Erythroblast (primary cell): Measurements from ENCODE around the gene WDR45B.

Source experiments
- GATA1 ChIP-seq: IDR thresholded peaks from 2 replicates; pipeline ENCODE4 v1.6.1; 2011; ENCODE audit warnings: low read depth, mild to moderate bottlenecking, control low read depth, low read length, moderate library complexity
- POLR2A ChIP-seq: IDR thresholded peaks from 2 replicates; pipeline ENCODE4 v1.6.1; 2011; ENCODE audit warnings: mild to moderate bottlenecking, low read length

DNA sequence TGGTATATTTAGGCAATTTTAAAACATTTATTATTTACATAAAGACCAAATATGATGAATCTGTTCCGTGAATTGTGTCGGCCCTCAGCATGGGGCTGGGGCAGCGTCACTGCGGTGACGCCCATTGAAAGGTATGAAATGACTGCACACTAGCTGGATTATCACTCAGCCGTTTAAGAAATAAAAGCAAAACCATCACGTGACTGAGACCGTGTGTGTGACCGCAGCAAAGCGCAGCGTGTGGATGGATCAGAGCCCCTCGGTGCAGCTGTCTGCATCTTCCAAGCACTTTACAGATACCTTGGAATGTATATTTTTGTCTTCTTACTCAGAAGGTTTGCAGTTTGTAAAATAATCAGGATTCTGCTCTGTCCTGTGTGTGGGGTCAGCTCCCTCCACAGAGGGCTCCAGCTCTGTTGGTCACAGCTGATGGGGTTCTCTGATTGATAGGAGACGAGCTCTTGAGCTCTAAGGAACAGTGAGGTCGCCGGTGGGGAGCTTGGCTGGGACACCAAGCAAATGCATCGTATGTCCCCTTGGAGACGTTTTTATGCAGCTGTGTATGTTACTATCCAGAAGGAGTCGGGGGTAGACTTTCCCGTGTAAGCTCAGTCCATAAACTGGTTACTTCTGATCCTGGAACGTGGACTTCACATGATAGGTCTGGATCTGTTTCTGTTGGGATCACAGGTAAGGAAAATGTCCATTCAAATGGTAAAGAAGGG, 45.1 kb downstream of the WDR45B start:
- TF ChIP-seq POLR2A (no peak), GATA1 (no peak)
